GM23338 (cell line): ENCODE data around the gene TAAR6. TPM values are rescaled to one million over a fixed set of nuclear protein-coding genes. Genes with fewer than 3 reads are reported as not detected.
"Not testable (repeated sequence)": the region's sequence is repeated elsewhere in the genome, so short reads cannot be mapped to it uniquely, and the experiment has no call there.

Experiments used
- ATAC-seq: fragments of 200-7000 bp; cut with Tn5 transposase; 3 replicates; pipeline ENCODE4 v1.9.1; 2020
- DNase-seq: peaks from one replicate; pipeline ENCODE4 v3.0.0-alpha.2; 2015; ENCODE audit warnings: low spot score
- H2AFZ ChIP-seq: fragments of 200-600 bp; sonication (generic); 2 replicates; pipeline ENCODE4 v1.8.0; 2016; ENCODE audit warnings: antibody characterized with exemption, mild to moderate bottlenecking, moderate library complexity
- H3F3A ChIP-seq: fragments of 200-600 bp; sonication (generic); replicated peaks from 2 replicates; pipeline ENCODE4 v1.8.0; 2017; ENCODE audit warnings: antibody characterized with exemption, mixed run types, low read depth
- H3K27ac ChIP-seq: fragments of 200-600 bp; sonication (generic); 2 replicates; pipeline ENCODE4 v1.6.1; 2016; ENCODE audit warnings: low read depth
- H3K27me3 ChIP-seq: fragments of 200-600 bp; sonication (generic); 2 replicates; pipeline ENCODE4 v1.8.0; 2016; ENCODE audit warnings: mild to moderate bottlenecking, mixed run types, moderate library complexity; ENCODE audit not compliant: insufficient read depth
- H3K36me3 ChIP-seq: fragments of 200-600 bp; sonication (generic); 2 replicates; pipeline ENCODE4 v1.8.0; 2016; ENCODE audit warnings: mild to moderate bottlenecking; ENCODE audit not compliant: insufficient read depth
- H3K4me1 ChIP-seq: fragments of 200-600 bp; sonication (generic); 2 replicates; pipeline ENCODE4 v1.8.0; 2016; ENCODE audit warnings: mild to moderate bottlenecking, moderate library complexity; ENCODE audit not compliant: insufficient read depth
- H3K4me2 ChIP-seq: fragments of 200-600 bp; sonication (generic); 2 replicates; pipeline ENCODE4 v1.7.1; 2017; ENCODE audit warnings: mixed run types
- H3K4me3 ChIP-seq: fragments of 200-600 bp; sonication (generic); 2 replicates; pipeline ENCODE4 v1.6.1; 2016; ENCODE audit warnings: mixed run types
- H3K79me2 ChIP-seq: fragments of 200-600 bp; sonication (generic); replicated peaks from 2 replicates; pipeline ENCODE4 v1.8.0; 2017; ENCODE audit warnings: mild to moderate bottlenecking; ENCODE audit not compliant: insufficient read depth
- H3K9me2 ChIP-seq: fragments of 200-600 bp; sonication (generic); 2 replicates; pipeline ENCODE4 v1.8.0; 2017; ENCODE audit not compliant: insufficient read depth
- H4K20me1 ChIP-seq: fragments of 200-600 bp; sonication (generic); replicated peaks from 2 replicates; pipeline ENCODE4 v1.8.0; 2017; ENCODE audit warnings: mild to moderate bottlenecking; ENCODE audit not compliant: insufficient read depth
- H3K27ac Mint-ChIP-seq: 2 replicates; pipeline ENCODE4 v1.8.0; 2020; ENCODE audit warnings: inconsistent platforms, mild to moderate bottlenecking, moderate library complexity, mixed read lengths
- H3K27me3 Mint-ChIP-seq: 3 replicates; pipeline ENCODE4 v1.8.0; 2022; ENCODE audit warnings: low read depth, mild to moderate bottlenecking, moderate library complexity, mixed read lengths, inconsistent platforms; ENCODE audit not compliant: insufficient read depth, poor library complexity
- H3K36me3 Mint-ChIP-seq: 3 replicates; pipeline ENCODE4 v1.8.0; 2021; ENCODE audit warnings: low read depth, mild to moderate bottlenecking, inconsistent platforms, moderate library complexity, mixed read lengths
- H3K4me1 Mint-ChIP-seq: 3 replicates; pipeline ENCODE4 v1.8.0; 2020; ENCODE audit warnings: mild to moderate bottlenecking, inconsistent platforms, mixed read lengths
- H3K4me3 Mint-ChIP-seq: 3 replicates; pipeline ENCODE4 v1.8.0; 2021; ENCODE audit warnings: moderate library complexity, mild to moderate bottlenecking, inconsistent platforms, mixed read lengths
- H3K9me3 Mint-ChIP-seq: 3 replicates; pipeline ENCODE4 v1.8.0; 2020; ENCODE audit warnings: moderate library complexity, mild to moderate bottlenecking, inconsistent platforms, mixed read lengths
- CREB1 ChIP-seq: fragments of 250-450 bp; sonication (Bioruptor Pico); IDR thresholded peaks from 2 replicates; pipeline ENCODE4 v1.5.0; 2020; ENCODE audit warnings: low read depth, mild to moderate bottlenecking, moderate library complexity
- CTCF ChIP-seq, 2 experiments: fragments of 200-600 bp in 1 of 2; sonication (generic) in 1 of 2; conservative IDR thresholded peaks; 2 replicates each; pipeline versions ENCODE4 v1.5.1 to v1.6.1; 2016 to 2017; ENCODE audit warnings: antibody characterized with exemption in 2 of 2, low read depth in 2 of 2, mild to moderate bottlenecking in 2 of 2, moderate library complexity in 1 of 2
- ETS1 ChIP-seq: IDR thresholded peaks from 2 replicates; pipeline ENCODE4 v1.6.1; 2016; ENCODE audit warnings: antibody characterized with exemption
- EZH2 ChIP-seq: fragments of 200-600 bp; sonication (generic); IDR thresholded peaks from one replicate; pipeline ENCODE4 v1.8.0; 2017; ENCODE audit warnings: antibody characterized with exemption, mild to moderate bottlenecking, low read depth; ENCODE audit not compliant: unreplicated experiment
- JUNB ChIP-seq: IDR thresholded peaks from one replicate; pipeline ENCODE4 v1.6.1; 2016; ENCODE audit warnings: antibody characterized with exemption; ENCODE audit not compliant: unreplicated experiment
- POLR2AphosphoS5 ChIP-seq: IDR thresholded peaks from 2 replicates; pipeline ENCODE4 v1.6.1; 2016; ENCODE audit warnings: antibody characterized with exemption, low read depth
- REST ChIP-seq: IDR thresholded peaks from one replicate; pipeline ENCODE4 v1.6.1; 2018; ENCODE audit warnings: antibody characterized with exemption; ENCODE audit not compliant: unreplicated experiment
- ZNF114 ChIP-seq: fragments of 250-450 bp; sonication (Bioruptor Pico); IDR thresholded peaks from 2 replicates; pipeline ENCODE4 v1.5.0; 2020; ENCODE audit warnings: mild to moderate bottlenecking, moderate library complexity
- polyA plus RNA-seq: library from polyadenylated mRNA; unstranded; fragments of >200 nt; fragmentation: Nextera tagmentation; extraction: Ambion mirVana; gene quantifications from 2 replicates; pipeline ENCODE4 v1.2.1, GENCODE V29; 2016
- total RNA-seq: library from RNA; depleted of rRNA; stranded (reverse); fragments of >200 nt; shearing (Covaris generic); gene quantifications from 2 replicates; pipeline ENCODE4 v1.2.3, GENCODE V29; 2014
- TF ChIP-seq, protein P1 (sequence below): fragments of 250-450 bp; sonication (Bioruptor Pico); IDR thresholded peaks from 2 replicates; pipeline ENCODE4 v1.5.0; 2020; ENCODE audit warnings: mild to moderate bottlenecking, moderate library complexity

Gene TAAR6
- total and polyA plus RNA-seq, 2 experiments from 2014 or later, result not detected

GRCh38 chr6:132551214-132551613 lies 18.9 kb upstream of the TAAR6 start (continued):
- TF ChIP-seq, protein P1, sequence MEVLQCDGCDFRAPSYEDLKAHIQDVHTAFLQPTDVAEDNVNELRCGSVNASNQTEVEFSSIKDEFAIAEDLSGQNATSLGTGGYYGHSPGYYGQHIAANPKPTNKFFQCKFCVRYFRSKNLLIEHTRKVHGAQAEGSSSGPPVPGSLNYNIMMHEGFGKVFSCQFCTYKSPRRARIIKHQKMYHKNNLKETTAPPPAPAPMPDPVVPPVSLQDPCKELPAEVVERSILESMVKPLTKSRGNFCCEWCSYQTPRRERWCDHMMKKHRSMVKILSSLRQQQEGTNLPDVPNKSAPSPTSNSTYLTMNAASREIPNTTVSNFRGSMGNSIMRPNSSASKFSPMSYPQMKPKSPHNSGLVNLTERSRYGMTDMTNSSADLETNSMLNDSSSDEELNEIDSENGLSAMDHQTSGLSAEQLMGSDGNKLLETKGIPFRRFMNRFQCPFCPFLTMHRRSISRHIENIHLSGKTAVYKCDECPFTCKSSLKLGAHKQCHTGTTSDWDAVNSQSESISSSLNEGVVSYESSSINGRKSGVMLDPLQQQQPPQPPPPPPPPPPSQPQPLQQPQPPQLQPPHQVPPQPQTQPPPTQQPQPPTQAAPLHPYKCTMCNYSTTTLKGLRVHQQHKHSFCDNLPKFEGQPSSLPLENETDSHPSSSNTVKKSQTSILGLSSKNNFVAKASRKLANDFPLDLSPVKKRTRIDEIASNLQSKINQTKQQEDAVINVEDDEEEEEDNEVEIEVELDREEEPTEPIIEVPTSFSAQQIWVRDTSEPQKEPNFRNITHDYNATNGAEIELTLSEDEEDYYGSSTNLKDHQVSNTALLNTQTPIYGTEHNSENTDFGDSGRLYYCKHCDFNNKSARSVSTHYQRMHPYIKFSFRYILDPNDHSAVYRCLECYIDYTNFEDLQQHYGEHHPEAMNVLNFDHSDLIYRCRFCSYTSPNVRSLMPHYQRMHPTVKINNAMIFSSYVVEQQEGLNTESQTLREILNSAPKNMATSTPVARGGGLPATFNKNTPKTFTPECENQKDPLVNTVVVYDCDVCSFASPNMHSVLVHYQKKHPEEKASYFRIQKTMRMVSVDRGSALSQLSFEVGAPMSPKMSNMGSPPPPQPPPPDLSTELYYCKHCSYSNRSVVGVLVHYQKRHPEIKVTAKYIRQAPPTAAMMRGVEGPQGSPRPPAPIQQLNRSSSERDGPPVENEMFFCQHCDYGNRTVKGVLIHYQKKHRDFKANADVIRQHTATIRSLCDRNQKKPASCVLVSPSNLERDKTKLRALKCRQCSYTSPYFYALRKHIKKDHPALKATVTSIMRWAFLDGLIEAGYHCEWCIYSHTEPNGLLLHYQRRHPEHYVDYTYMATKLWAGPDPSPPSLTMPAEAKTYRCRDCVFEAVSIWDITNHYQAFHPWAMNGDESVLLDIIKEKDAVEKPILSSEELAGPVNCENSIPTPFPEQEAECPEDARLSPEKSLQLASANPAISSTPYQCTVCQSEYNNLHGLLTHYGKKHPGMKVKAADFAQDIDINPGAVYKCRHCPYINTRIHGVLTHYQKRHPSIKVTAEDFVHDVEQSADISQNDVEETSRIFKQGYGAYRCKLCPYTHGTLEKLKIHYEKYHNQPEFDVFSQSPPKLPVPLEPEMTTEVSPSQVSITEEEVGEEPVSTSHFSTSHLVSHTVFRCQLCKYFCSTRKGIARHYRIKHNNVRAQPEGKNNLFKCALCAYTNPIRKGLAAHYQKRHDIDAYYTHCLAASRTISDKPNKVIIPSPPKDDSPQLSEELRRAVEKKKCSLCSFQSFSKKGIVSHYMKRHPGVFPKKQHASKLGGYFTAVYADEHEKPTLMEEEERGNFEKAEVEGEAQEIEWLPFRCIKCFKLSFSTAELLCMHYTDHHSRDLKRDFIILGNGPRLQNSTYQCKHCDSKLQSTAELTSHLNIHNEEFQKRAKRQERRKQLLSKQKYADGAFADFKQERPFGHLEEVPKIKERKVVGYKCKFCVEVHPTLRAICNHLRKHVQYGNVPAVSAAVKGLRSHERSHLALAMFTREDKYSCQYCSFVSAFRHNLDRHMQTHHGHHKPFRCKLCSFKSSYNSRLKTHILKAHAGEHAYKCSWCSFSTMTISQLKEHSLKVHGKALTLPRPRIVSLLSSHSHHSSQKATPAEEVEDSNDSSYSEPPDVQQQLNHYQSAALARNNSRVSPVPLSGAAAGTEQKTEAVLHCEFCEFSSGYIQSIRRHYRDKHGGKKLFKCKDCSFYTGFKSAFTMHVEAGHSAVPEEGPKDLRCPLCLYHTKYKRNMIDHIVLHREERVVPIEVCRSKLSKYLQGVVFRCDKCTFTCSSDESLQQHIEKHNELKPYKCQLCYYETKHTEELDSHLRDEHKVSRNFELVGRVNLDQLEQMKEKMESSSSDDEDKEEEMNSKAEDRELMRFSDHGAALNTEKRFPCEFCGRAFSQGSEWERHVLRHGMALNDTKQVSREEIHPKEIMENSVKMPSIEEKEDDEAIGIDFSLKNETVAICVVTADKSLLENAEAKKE (CRISPR knock-in tag), result no peak
- TF ChIP-seq CREB1 (no peak), JUNB (no peak), EZH2 (no peak), POLR2AphosphoS5 (no peak), CTCF (conservative IDR thresholded peaks at IDR 0.05; ENCODE audit: low read depth in 2 of 2) (no peak)

GRCh38 chr6:132552372-132552771 lies 17.8 kb upstream of the TAAR6 start, which contains the start of gene TAAR8:
TAAR8 (plus strand) TSS chr6:132552672; CDS start chr6:132552693, 21 bp downstream.
- Histone ChIP-seq H3K36me3 (no peaks in the 10 kb centered on the region), H3K4me2 (no peak within 1 kb of the TSS), H3K4me3 (no peak within 1 kb of the TSS), H3K9me2 (no peaks in the 10 kb centered on the region), H3F3A (no peaks in the 10 kb centered on the region), H3K27me3 (no peaks in the 10 kb centered on the region), H3K79me2 (no peaks in the 10 kb centered on the region), H4K20me1 (no peaks in the 10 kb centered on the region), H3K4me1 (peaks cover 9% of the 10 kb centered on the region), H3K27ac (no peak within 1 kb of the TSS), H2AFZ (peak within 1 kb of the TSS; percentile 90)
- ATAC-seq (no peak), DNase-seq (no peak)
- H3K4me1 Mint-ChIP-seq, result peaks cover 20% of the 10 kb centered on the region
- no peak for TF ChIP-seq REST
- no peak for TF ChIP-seq ZNF114 (CRISPR knock-in tag)
- no peak for TF ChIP-seq ETS1
- H3K36me3 Mint-ChIP-seq, result no peaks in the 10 kb centered on the region
- H3K27me3 Mint-ChIP-seq, result no peaks in the 10 kb centered on the region
- H3K27ac Mint-ChIP-seq, result no peak within 1 kb of the TSS
- H3K4me3 Mint-ChIP-seq, result no peak within 1 kb of the TSS
- H3K9me3 Mint-ChIP-seq, result no peaks in the 10 kb centered on the region

- H3K79me2 ChIP-seq, H3K4me3 ChIP-seq, H3K9me2 ChIP-seq, H4K20me1 ChIP-seq, H3K36me3 ChIP-seq, H2AFZ ChIP-seq, H3K27me3 ChIP-seq, H3K27me3 Mint-ChIP-seq, H3K4me1 Mint-ChIP-seq, H3K4me2 ChIP-seq, H3K4me1 ChIP-seq, H3F3A ChIP-seq, DNase-seq, H3K9me3 Mint-ChIP-seq, H3K4me3 Mint-ChIP-seq, H3K27ac ChIP-seq, H3K36me3 Mint-ChIP-seq, ATAC-seq, H3K27ac Mint-ChIP-seq: not testable (repeated sequence)
Measured at GRCh38 chr6:132560087-132560486, 10.0 kb upstream of the TAAR6 start.
